ENCODE data around the gene PNPLA8. TPM values are rescaled to one million over a fixed set of nuclear protein-coding genes. Genes with fewer than 3 reads are reported as not detected.
"Not testable (repeated sequence)": the region's sequence is repeated elsewhere in the genome, so short reads cannot be mapped to it uniquely, and the experiment has no call there.

Gene PNPLA8
- total RNA-seq, 1 donor from 2014 or later = 16.2 TPM

DNA sequence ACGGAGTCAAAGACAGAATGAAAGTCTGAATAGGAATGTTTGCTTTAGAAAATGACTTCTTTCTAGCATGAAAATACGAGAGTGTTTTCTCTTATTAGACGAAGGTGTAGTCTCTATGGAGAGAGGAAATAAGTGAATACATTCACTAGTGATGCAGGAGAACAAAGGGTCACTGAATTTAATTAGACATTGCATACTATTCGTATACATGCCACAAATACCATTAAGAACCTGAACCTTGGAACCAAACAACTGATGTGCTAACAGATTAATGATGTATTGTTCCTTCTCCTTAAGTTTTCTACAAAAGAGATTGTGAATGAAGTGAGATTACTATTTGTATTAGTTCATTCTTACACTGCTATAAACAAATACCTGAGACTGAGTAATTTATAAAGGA is 33.3 kb upstream of the PNPLA8 start:
- H3K36me3 ChIP-seq (ENCODE audit: control insufficient read depth in 3 of 3, insufficient read depth in 3 of 3, low read length in 3 of 3) = peaks cover 0 to 2% (median 2%) of the 10 kb centered on the region in 3 donors
- no peak overlapping the region for H3K4me3 ChIP-seq (ENCODE audit: low read length in 3 of 3)
- no peaks in the 10 kb centered on the region for H3K27me3 ChIP-seq (ENCODE audit: control insufficient read depth in 3 of 3, insufficient read depth in 3 of 3, low read length in 3 of 3)
- H3K4me1 ChIP-seq (ENCODE audit: control insufficient read depth in 3 of 3, insufficient read depth in 3 of 3, low read length in 3 of 3) = peaks cover 0 to 4% (median 0%) of the 10 kb centered on the region in 3 donors
- H3K9me3 ChIP-seq (ENCODE audit: control insufficient read depth in 3 of 3, low read length in 3 of 3) = no peaks in the 10 kb centered on the region
- no peak overlapping the region for H3K27ac ChIP-seq (ENCODE audit: low read depth, low read length)
- no peak overlapping the region for H3K9ac ChIP-seq (ENCODE audit: low read depth in 1 of 3, low read length in 3 of 3)

GRCh38 chr7:108557617-108558016 is 31.7 kb upstream of the PNPLA8 start:
- H3K4me3 ChIP-seq (ENCODE audit: low read length in 3 of 3) = no peak overlapping the region
- H3K9me3 ChIP-seq (ENCODE audit: control insufficient read depth in 3 of 3, low read length in 3 of 3) = no peaks in the 10 kb centered on the region
- H3K27me3 ChIP-seq (ENCODE audit: control insufficient read depth in 3 of 3, insufficient read depth in 3 of 3, low read length in 3 of 3) = no peaks in the 10 kb centered on the region
- no peak overlapping the region for H3K27ac ChIP-seq (ENCODE audit: low read depth, low read length)
- H3K9ac ChIP-seq (ENCODE audit: low read depth in 1 of 3, low read length in 3 of 3) = no peak overlapping the region
- H3K4me1 ChIP-seq (ENCODE audit: control insufficient read depth in 3 of 3, insufficient read depth in 3 of 3, low read length in 3 of 3) = peaks cover 0 to 4% (median 0%) of the 10 kb centered on the region in 3 donors
- no peaks in the 10 kb centered on the region for H3K36me3 ChIP-seq (ENCODE audit: control insufficient read depth in 3 of 3, insufficient read depth in 3 of 3, low read length in 3 of 3)

GRCh38 chr7:108557191-108557590 is 31.3 kb upstream of the PNPLA8 start:
- H3K27ac ChIP-seq (ENCODE audit: low read depth, low read length) = no peak overlapping the region
- H3K27me3 ChIP-seq (ENCODE audit: control insufficient read depth in 3 of 3, insufficient read depth in 3 of 3, low read length in 3 of 3) = no peaks in the 10 kb centered on the region
- no peaks in the 10 kb centered on the region for H3K9me3 ChIP-seq (ENCODE audit: control insufficient read depth in 3 of 3, low read length in 3 of 3)
- no peaks in the 10 kb centered on the region for H3K36me3 ChIP-seq (ENCODE audit: control insufficient read depth in 3 of 3, insufficient read depth in 3 of 3, low read length in 3 of 3)
- H3K4me3 ChIP-seq (ENCODE audit: low read length in 3 of 3) = no peak overlapping the region
- H3K9ac ChIP-seq (ENCODE audit: low read depth in 1 of 3, low read length in 3 of 3) = no peak overlapping the region
- peaks cover 0 to 4% (median 0%) of the 10 kb centered on the region in 3 donors for H3K4me1 ChIP-seq (ENCODE audit: control insufficient read depth in 3 of 3, insufficient read depth in 3 of 3, low read length in 3 of 3)

DNA sequence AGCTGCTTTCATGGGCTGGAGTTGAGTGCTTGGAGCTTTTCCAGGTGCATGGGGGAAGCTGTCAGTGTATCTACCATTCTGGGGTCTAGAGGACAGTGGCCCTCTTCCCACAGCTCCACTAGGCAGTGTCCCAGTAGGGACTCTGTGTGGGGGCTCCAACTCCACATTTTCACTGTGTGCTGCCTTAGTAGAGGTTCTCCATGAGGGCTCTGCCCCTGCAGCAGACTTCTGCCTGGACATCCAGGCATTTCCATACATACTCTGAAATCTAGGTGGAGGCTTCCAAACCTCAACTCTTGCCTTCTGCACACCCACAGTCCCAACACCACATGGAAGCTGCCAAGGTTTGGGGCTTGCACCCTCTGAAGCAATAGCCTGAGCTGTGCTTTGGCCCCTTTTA is 30.7 kb upstream of the PNPLA8 start:
- H3K27ac ChIP-seq (ENCODE audit: low read depth, low read length); H3K27me3 ChIP-seq (ENCODE audit: control insufficient read depth in 3 of 3, insufficient read depth in 3 of 3, low read length in 3 of 3); H3K36me3 ChIP-seq (ENCODE audit: control insufficient read depth in 3 of 3, insufficient read depth in 3 of 3, low read length in 3 of 3); H3K9ac ChIP-seq (ENCODE audit: low read depth in 1 of 3, low read length in 3 of 3); H3K4me3 ChIP-seq (ENCODE audit: low read length in 3 of 3); H3K9me3 ChIP-seq (ENCODE audit: control insufficient read depth in 3 of 3, low read length in 3 of 3); H3K4me1 ChIP-seq (ENCODE audit: control insufficient read depth in 3 of 3, insufficient read depth in 3 of 3, low read length in 3 of 3): not testable (repeated sequence)

GRCh38 chr7:108548141-108548896 is 22.4 kb upstream of the PNPLA8 start:
- not testable (repeated sequence) for H3K27me3 ChIP-seq (ENCODE audit: control insufficient read depth in 3 of 3, insufficient read depth in 3 of 3, low read length in 3 of 3); H3K4me1 ChIP-seq (ENCODE audit: control insufficient read depth in 3 of 3, insufficient read depth in 3 of 3, low read length in 3 of 3); H3K4me3 ChIP-seq (ENCODE audit: low read length in 3 of 3); H3K36me3 ChIP-seq (ENCODE audit: control insufficient read depth in 3 of 3, insufficient read depth in 3 of 3, low read length in 3 of 3); H3K9ac ChIP-seq (ENCODE audit: low read depth in 1 of 3, low read length in 3 of 3); H3K27ac ChIP-seq (ENCODE audit: low read depth, low read length); H3K9me3 ChIP-seq (ENCODE audit: control insufficient read depth in 3 of 3, low read length in 3 of 3)

DNA sequence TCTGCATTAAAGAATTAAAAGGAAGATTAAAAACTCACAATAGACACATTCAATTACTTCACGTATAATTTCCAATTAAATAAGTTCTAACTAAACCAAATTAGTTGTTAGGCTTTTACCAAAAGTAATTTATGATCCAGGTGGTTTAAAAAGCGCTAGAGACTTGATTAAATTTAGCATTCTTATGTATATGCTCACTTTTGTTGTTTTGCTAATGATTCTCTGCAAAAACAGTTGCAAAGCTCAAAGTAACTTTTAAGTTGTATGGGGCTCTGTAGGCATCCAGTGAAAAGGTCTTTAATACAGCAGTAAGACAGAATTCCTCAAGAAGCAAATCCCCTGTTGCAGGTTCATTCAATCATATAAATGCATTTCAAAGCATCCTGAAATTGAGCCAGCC is 15.5 kb upstream of the PNPLA8 start:
- Histone ChIP-seq H3K36me3 (ENCODE audit: control insufficient read depth in 3 of 3, insufficient read depth in 3 of 3, low read length in 3 of 3) (no peaks in the 10 kb centered on the region), H3K27ac (ENCODE audit: low read depth, low read length) (no peak overlapping the region), H3K27me3 (ENCODE audit: control insufficient read depth in 3 of 3, insufficient read depth in 3 of 3, low read length in 3 of 3) (no peaks in the 10 kb centered on the region), H3K9ac (ENCODE audit: low read depth in 1 of 3, low read length in 3 of 3) (no peak overlapping the region), H3K4me1 (ENCODE audit: control insufficient read depth in 3 of 3, insufficient read depth in 3 of 3, low read length in 3 of 3) (no peaks in the 10 kb centered on the region), H3K4me3 (ENCODE audit: low read length in 3 of 3) (no peak overlapping the region), H3K9me3 (ENCODE audit: control insufficient read depth in 3 of 3, low read length in 3 of 3) (no peaks in the 10 kb centered on the region)

- H3K27me3 ChIP-seq (ENCODE audit: control insufficient read depth in 3 of 3, insufficient read depth in 3 of 3, low read length in 3 of 3); H3K4me1 ChIP-seq (ENCODE audit: control insufficient read depth in 3 of 3, insufficient read depth in 3 of 3, low read length in 3 of 3); H3K36me3 ChIP-seq (ENCODE audit: control insufficient read depth in 3 of 3, insufficient read depth in 3 of 3, low read length in 3 of 3); H3K27ac ChIP-seq (ENCODE audit: low read depth, low read length); H3K9me3 ChIP-seq (ENCODE audit: control insufficient read depth in 3 of 3, low read length in 3 of 3); H3K9ac ChIP-seq (ENCODE audit: low read depth in 1 of 3, low read length in 3 of 3); H3K4me3 ChIP-seq (ENCODE audit: low read length in 3 of 3): not testable (repeated sequence)
Measured at GRCh38 chr7:108538685-108539084, 12.8 kb upstream of the PNPLA8 start.

- not testable (repeated sequence) for H3K27me3 ChIP-seq (ENCODE audit: control insufficient read depth in 3 of 3, insufficient read depth in 3 of 3, low read length in 3 of 3); H3K27ac ChIP-seq (ENCODE audit: low read depth, low read length); H3K4me3 ChIP-seq (ENCODE audit: low read length in 3 of 3); H3K9ac ChIP-seq (ENCODE audit: low read depth in 1 of 3, low read length in 3 of 3); H3K9me3 ChIP-seq (ENCODE audit: control insufficient read depth in 3 of 3, low read length in 3 of 3); H3K4me1 ChIP-seq (ENCODE audit: control insufficient read depth in 3 of 3, insufficient read depth in 3 of 3, low read length in 3 of 3); H3K36me3 ChIP-seq (ENCODE audit: control insufficient read depth in 3 of 3, insufficient read depth in 3 of 3, low read length in 3 of 3)
Measured at GRCh38 chr7:108538236-108538635, 12.3 kb upstream of the PNPLA8 start.

DNA sequence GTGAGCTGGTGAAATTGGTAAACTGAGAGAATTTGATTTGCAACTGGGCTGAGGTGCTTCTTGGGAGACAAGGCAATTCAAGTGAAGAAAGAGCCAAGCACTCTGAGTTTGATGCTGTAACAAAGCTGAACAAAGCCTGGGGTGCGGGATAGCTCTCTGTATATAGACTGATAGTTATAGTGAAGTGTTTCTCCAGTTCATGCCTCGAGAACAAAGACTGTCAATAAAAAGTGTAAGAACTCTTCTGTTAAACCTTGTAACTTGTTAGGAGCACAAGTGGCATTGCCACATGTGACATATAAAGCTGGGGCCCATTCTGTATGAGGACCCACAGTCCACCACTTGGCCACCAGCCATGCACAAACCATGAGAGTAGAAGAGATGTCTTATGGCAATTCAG is 11.3 kb upstream of the PNPLA8 start:
- Histone ChIP-seq H3K4me3 (ENCODE audit: low read length in 3 of 3) (no peak overlapping the region), H3K27ac (ENCODE audit: low read depth, low read length) (no peak overlapping the region), H3K27me3 (ENCODE audit: control insufficient read depth in 3 of 3, insufficient read depth in 3 of 3, low read length in 3 of 3) (no peaks in the 10 kb centered on the region), H3K9ac (ENCODE audit: low read depth in 1 of 3, low read length in 3 of 3) (no peak overlapping the region), H3K36me3 (ENCODE audit: control insufficient read depth in 3 of 3, insufficient read depth in 3 of 3, low read length in 3 of 3) (no peaks in the 10 kb centered on the region), H3K4me1 (ENCODE audit: control insufficient read depth in 3 of 3, insufficient read depth in 3 of 3, low read length in 3 of 3) (no peaks in the 10 kb centered on the region), H3K9me3 (ENCODE audit: control insufficient read depth in 3 of 3, low read length in 3 of 3) (no peaks in the 10 kb centered on the region)

GRCh38 chr7:108535744-108536143 is 9.8 kb upstream of the PNPLA8 start:
- no peak overlapping the region for H3K9ac ChIP-seq (ENCODE audit: low read depth in 1 of 3, low read length in 3 of 3)
- no peaks in the 10 kb centered on the region for H3K9me3 ChIP-seq (ENCODE audit: control insufficient read depth in 3 of 3, low read length in 3 of 3)
- H3K36me3 ChIP-seq (ENCODE audit: control insufficient read depth in 3 of 3, insufficient read depth in 3 of 3, low read length in 3 of 3) = no peaks in the 10 kb centered on the region
- no peak overlapping the region for H3K4me3 ChIP-seq (ENCODE audit: low read length in 3 of 3)
- no peaks in the 10 kb centered on the region for H3K4me1 ChIP-seq (ENCODE audit: control insufficient read depth in 3 of 3, insufficient read depth in 3 of 3, low read length in 3 of 3)
- H3K27ac ChIP-seq (ENCODE audit: low read depth, low read length) = no peak overlapping the region
- H3K27me3 ChIP-seq (ENCODE audit: control insufficient read depth in 3 of 3, insufficient read depth in 3 of 3, low read length in 3 of 3) = no peaks in the 10 kb centered on the region
